Gastrocnemius medialis (tissue), 4 donors: Measurements from ENCODE around the gene CHST13. TPM values are rescaled to one million over a fixed set of nuclear protein-coding genes. Genes with fewer than 3 reads are reported as not detected.

ENCODE experiments used
- ATAC-seq, 2 donors: fragments of 150-250 bp; one replicate each; pipeline ENCODE4 v1.9.1; 2016
- DNase-seq, 2 donors: peaks; one replicate each; pipeline ENCODE4 v3.0.0-alpha.2; 2019
- H3K27ac ChIP-seq, 4 donors: fragments of 200-600 bp; sonication (generic); 1 replicate in 1 of 4; 2 replicates in 3 of 4; pipeline ENCODE4 v1.5.1; 2016 to 2018; ENCODE audit warnings: mild to moderate bottlenecking in 2 of 4, moderate library complexity in 1 of 4
- H3K27me3 ChIP-seq, 3 donors: fragments of 200-600 bp; sonication (generic) in 2 of 3; 1 replicate in 1 of 3; 2 replicates in 2 of 3; pipeline versions ENCODE4 v1.5.1 to v1.6.0; 2016 to 2019; ENCODE audit warnings: mild to moderate bottlenecking in 1 of 3, moderate library complexity in 1 of 3
- H3K36me3 ChIP-seq, 2 donors: fragments of 200-600 bp; sonication (generic) in 1 of 2; one replicate each; pipeline ENCODE4 v1.5.1; 2017 to 2018
- H3K4me1 ChIP-seq, 2 donors: fragments of 200-600 bp; sonication (generic) in 1 of 2; one replicate each; pipeline ENCODE4 v1.5.1; 2016 to 2017; ENCODE audit warnings: mild to moderate bottlenecking in 2 of 2
- H3K4me3 ChIP-seq, 4 donors: fragments of 200-600 bp; sonication (generic) in 3 of 4; 1 replicate in 1 of 4; 2 replicates in 3 of 4; pipeline ENCODE4 v1.5.1; 2016 to 2019; ENCODE audit warnings: mild to moderate bottlenecking in 2 of 4
- H3K9me3 ChIP-seq, 3 donors: fragments of 200-600 bp; sonication (generic) in 2 of 3; 1 replicate in 1 of 3; 2 replicates in 2 of 3; pipeline ENCODE4 v1.5.1; 2016 to 2019
- CTCF ChIP-seq, 5 experiments: fragments of 450-650 bp in 3 of 5; fragments of 200-600 bp in 2 of 5; sonication (generic) in 2 of 5; IDR thresholded peaks in 4 of 5; conservative IDR thresholded peaks in 1 of 5; 1 replicate in 4 of 5; 2 replicates in 1 of 5; pipeline ENCODE4 v1.5.1; 2016 to 2019; ENCODE audit warnings: antibody characterized with exemption in 5 of 5, mild to moderate bottlenecking in 3 of 5, moderate library complexity in 3 of 5
- POLR2A ChIP-seq, 2 donors: fragments of 450-650 bp; IDR thresholded peaks; one replicate each; pipeline ENCODE4 v1.6.1; 2017; ENCODE audit warnings: antibody characterized with exemption in 2 of 2, mild to moderate bottlenecking in 2 of 2, moderate library complexity in 2 of 2
- in situ Hi-C, 4 donors: fragments of 200-750 bp; cut with MboI; loops; one replicate each; pipeline versions ENCODE4 v1.15.0 to v1.8.0; 2017; ENCODE audit warnings: low sequenced_read_pairs in 4 of 4
- intact Hi-C: fragments of 100-400 bp; cut with DNase I; formaldehyde crosslinking; loops from one replicate; pipeline ENCODE4 v1.15.1; 2023; ENCODE audit warnings: low total_unique reads
- total RNA-seq, 4 donors: library from RNA; depleted of rRNA; stranded (reverse); fragments of >200 nt; gene quantifications; one replicate each; pipeline versions ENCODE4 v1.1.0 to v1.2.3, GENCODE V29; 2016

The CHST13 gene
- total RNA-seq, 4 donors from 2014 or later, result 0.49 TPM; not detected in 3

GRCh38 chr3:126537116-126537729 is 13.3 kb downstream of the CHST13 start:
- Histone ChIP-seq H3K27me3 (peaks cover 0 to 10% (median 4%) of the 10 kb centered on the region in 3 donors), H3K9me3 (no peaks in the 10 kb centered on the region), H3K4me1 (peaks cover 0 to 8% of the 10 kb centered on the region in 2 donors), H3K36me3 (no peaks in the 10 kb centered on the region), H3K4me3 (no peak overlapping the region), H3K27ac (no peak overlapping the region)
- DNase-seq (peak in 1 of 2 donors; percentile 1), ATAC-seq (no peak)
- intact Hi-C loops, result no loop called here
- in situ Hi-C loops, result no loop called here
- no peak for TF ChIP-seq CTCF (IDR thresholded peaks at IDR 0.05 in 4 of 5, conservative IDR thresholded peaks at IDR 0.05 in 1 of 5)
- no peak for TF ChIP-seq POLR2A (IDR thresholded peaks at IDR 0.05)

- no peaks in the 10 kb centered on the region for H3K36me3 ChIP-seq
- peaks cover 0 to 8% of the 10 kb centered on the region in 2 donors for H3K4me1 ChIP-seq
- H3K9me3 ChIP-seq, result no peaks in the 10 kb centered on the region
- no peak overlapping the region for H3K27ac ChIP-seq
- ATAC-seq, result no peak
- H3K4me3 ChIP-seq, result no peak overlapping the region
- TF ChIP-seq CTCF (IDR thresholded peaks at IDR 0.05 in 4 of 5, conservative IDR thresholded peaks at IDR 0.05 in 1 of 5) (no peak), POLR2A (IDR thresholded peaks at IDR 0.05) (no peak)
- peaks cover 5 to 16% (median 9%) of the 10 kb centered on the region in 3 donors for H3K27me3 ChIP-seq
- DNase-seq, result peak; percentile 0 to 4
- intact Hi-C loops, result no loop called here
- in situ Hi-C loops, result no loop called here
Observed at GRCh38 chr3:126537730-126538281, 13.9 kb downstream of the CHST13 start.

DNA sequence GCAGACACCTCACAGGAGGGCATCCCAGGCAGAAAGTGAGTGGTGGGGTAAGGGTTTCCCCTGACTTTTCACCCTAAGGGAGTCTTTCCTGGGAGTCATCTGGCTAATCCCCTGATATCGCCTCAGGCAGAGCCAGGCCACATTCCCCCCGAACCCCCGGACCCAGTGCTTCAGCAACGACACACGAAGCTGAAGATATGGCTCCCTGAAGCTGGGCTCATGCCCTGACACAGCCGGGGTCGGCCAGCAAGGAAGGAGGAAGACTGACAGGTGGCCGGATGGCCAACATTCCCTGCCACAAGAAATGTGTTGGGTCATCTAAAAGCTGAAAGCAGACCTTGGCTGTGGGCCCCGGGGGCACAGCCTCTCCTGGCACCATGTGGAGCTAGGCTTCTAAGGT is 14.4 kb downstream of the CHST13 start:
- Histone ChIP-seq H3K27me3 (peaks cover 10 to 16% (median 14%) of the 10 kb centered on the region in 3 donors), H3K36me3 (no peaks in the 10 kb centered on the region), H3K4me1 (peaks cover 0 to 8% of the 10 kb centered on the region in 2 donors), H3K9me3 (no peaks in the 10 kb centered on the region), H3K4me3 (no peak overlapping the region), H3K27ac (no peak overlapping the region)
- in situ Hi-C loops, result no loop called here
- intact Hi-C loops, result no loop called here
- DNase-seq (peak; percentile 1 to 9), ATAC-seq (no peak)
- no peak for TF ChIP-seq CTCF (IDR thresholded peaks at IDR 0.05 in 4 of 5, conservative IDR thresholded peaks at IDR 0.05 in 1 of 5)
- TF ChIP-seq POLR2A (IDR thresholded peaks at IDR 0.05), result no peak

- in situ Hi-C loops, result no loop called here
- H3K36me3 ChIP-seq, result no peaks in the 10 kb centered on the region
Observed at GRCh38 chr3:126538966-126539365, 15.0 kb downstream of the CHST13 start.

More at GRCh38 chr3:126538966-126539365, 15.0 kb downstream of the CHST13 start:
- Histone ChIP-seq H3K27me3 (peaks cover 13 to 20% (median 16%) of the 10 kb centered on the region in 3 donors), H3K27ac (no peak overlapping the region), H3K4me3 (no peak overlapping the region), H3K4me1 (peaks cover 0 to 8% of the 10 kb centered on the region in 2 donors), H3K9me3 (no peaks in the 10 kb centered on the region)
- no peak for TF ChIP-seq CTCF (IDR thresholded peaks at IDR 0.05 in 4 of 5, conservative IDR thresholded peaks at IDR 0.05 in 1 of 5)
- intact Hi-C loops, result no loop called here
- DNase-seq, result peak in 1 of 2 donors; percentile 1
- no peak for ATAC-seq
